ENCODE results near the gene PCDH15. TPM values are rescaled to one million over a fixed set of nuclear protein-coding genes. Genes with fewer than 3 reads are reported as not detected.

PCDH15 gene
- total RNA-seq, 1 experiment from 2014 or later: 0.61 TPM

GRCh38 chr10:54742416-54742815 is 58.6 kb downstream of the PCDH15 start:
- no peaks in the 10 kb centered on the region for H3K9me3 Mint-ChIP-seq

More at GRCh38 chr10:54742416-54742815, 58.6 kb downstream of the PCDH15 start:
- H2BK12ac ChIP-seq (ENCODE audit: insufficient read length, low read depth, low read length): no peak overlapping the region
- H2BK120ac ChIP-seq (ENCODE audit: low read depth, low read length, poor library complexity, severe bottlenecking): no peak overlapping the region
- no peak overlapping the region for H2AFZ ChIP-seq (ENCODE audit: low read length)
- H3K4me3 Mint-ChIP-seq: no peak overlapping the region
- H3K27me3 ChIP-seq (ENCODE audit: insufficient read depth, low read length): no peaks in the 10 kb centered on the region
- WGBS (ENCODE audit: extremely low coverage, insufficient read length, low lambda C conversion rate): no CpG with 5 or more reads among the region's 4 CpGs
- no peak overlapping the region for H3K4me2 ChIP-seq (ENCODE audit: insufficient read depth, insufficient read length, low read length)
- H3K18ac ChIP-seq (ENCODE audit: insufficient read length, low read depth, low read length): no peak overlapping the region
- no peak overlapping the region for H2BK15ac ChIP-seq (ENCODE audit: low read depth, low read length)
- no peak overlapping the region for H2BK20ac ChIP-seq (ENCODE audit: low read depth, low read length, poor library complexity, severe bottlenecking)
- 0 out of 4 replicates have a peak, but pooled peaks cover 0 to 2% of the 10 kb centered on the region in 2 experiments for H3K4me1 Mint-ChIP-seq
- H3K27me3 Mint-ChIP-seq (ENCODE audit: low read depth): no peaks in the 10 kb centered on the region
- H3K79me2 ChIP-seq (ENCODE audit: insufficient read depth, low read length): no peaks in the 10 kb centered on the region
- no peak overlapping the region for H3K14ac ChIP-seq (ENCODE audit: insufficient read depth, low read length)
- H3K56ac ChIP-seq (ENCODE audit: insufficient read length, low read depth, low read length): no peak overlapping the region
- no peak overlapping the region for H2AK5ac ChIP-seq (ENCODE audit: insufficient read length, low read length)
- no peaks in the 10 kb centered on the region; the same call in 1 of the 2 replicates for H3K4me1 ChIP-seq (ENCODE audit: insufficient read depth, low read length)
- H3K4ac ChIP-seq (ENCODE audit: low read depth, low read length): no peak overlapping the region
- no peak for DNase-seq
- H3K79me1 ChIP-seq (ENCODE audit: insufficient read depth, low read depth, low read length, poor library complexity, severe bottlenecking): no peaks in the 10 kb centered on the region
- H3K9ac ChIP-seq (ENCODE audit: extremely low read depth, insufficient read length, low read length): no peak overlapping the region
- no peak overlapping the region for H2BK5ac ChIP-seq (ENCODE audit: insufficient read length, low read length)
- H3K36me3 Mint-ChIP-seq (ENCODE audit: insufficient read depth in 1 of 3, low read depth in 3 of 3): no peaks in the 10 kb centered on the region
- no peak overlapping the region for H3K27ac ChIP-seq (ENCODE audit: insufficient read length, low read depth, low read length)
- TF ChIP-seq, protein P1, sequence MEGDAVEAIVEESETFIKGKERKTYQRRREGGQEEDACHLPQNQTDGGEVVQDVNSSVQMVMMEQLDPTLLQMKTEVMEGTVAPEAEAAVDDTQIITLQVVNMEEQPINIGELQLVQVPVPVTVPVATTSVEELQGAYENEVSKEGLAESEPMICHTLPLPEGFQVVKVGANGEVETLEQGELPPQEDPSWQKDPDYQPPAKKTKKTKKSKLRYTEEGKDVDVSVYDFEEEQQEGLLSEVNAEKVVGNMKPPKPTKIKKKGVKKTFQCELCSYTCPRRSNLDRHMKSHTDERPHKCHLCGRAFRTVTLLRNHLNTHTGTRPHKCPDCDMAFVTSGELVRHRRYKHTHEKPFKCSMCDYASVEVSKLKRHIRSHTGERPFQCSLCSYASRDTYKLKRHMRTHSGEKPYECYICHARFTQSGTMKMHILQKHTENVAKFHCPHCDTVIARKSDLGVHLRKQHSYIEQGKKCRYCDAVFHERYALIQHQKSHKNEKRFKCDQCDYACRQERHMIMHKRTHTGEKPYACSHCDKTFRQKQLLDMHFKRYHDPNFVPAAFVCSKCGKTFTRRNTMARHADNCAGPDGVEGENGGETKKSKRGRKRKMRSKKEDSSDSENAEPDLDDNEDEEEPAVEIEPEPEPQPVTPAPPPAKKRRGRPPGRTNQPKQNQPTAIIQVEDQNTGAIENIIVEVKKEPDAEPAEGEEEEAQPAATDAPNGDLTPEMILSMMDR (conservative IDR thresholded peaks at IDR 0.05): no peak
- no peak overlapping the region for H4K8ac ChIP-seq (replicated peaks; ENCODE audit: insufficient read length, low read depth, low read length)
- no peak overlapping the region for H4K5ac ChIP-seq (ENCODE audit: insufficient read length, low read depth, low read length)
- no peaks in the 10 kb centered on the region for H3K23me2 ChIP-seq (ENCODE audit: insufficient read length, low read depth, low read length, poor library complexity, severe bottlenecking)
- H3K23ac ChIP-seq (ENCODE audit: insufficient read length, low read depth, low read length): no peak overlapping the region
- H4K20me1 ChIP-seq (ENCODE audit: control insufficient read depth, insufficient read depth, insufficient read length): no peaks in the 10 kb centered on the region
- no peak overlapping the region for H3K27ac Mint-ChIP-seq
- no peaks in the 10 kb centered on the region for H3K9me3 ChIP-seq (ENCODE audit: control insufficient read depth, low read depth, low read length)
- H4K91ac ChIP-seq (ENCODE audit: insufficient read length, low read depth, low read length): no peak overlapping the region
- no peak overlapping the region for H3T11ph ChIP-seq (ENCODE audit: low read length)

Data from H9 (cell line).